Uterus (tissue), 2 donors: ENCODE results near the gene ZC3H18.

ENCODE experiments used
- CTCF ChIP-seq, 4 experiments: fragments of 200-600 bp in 2 of 4; fragments of 450-650 bp in 2 of 4; sonication (generic) in 2 of 4; IDR thresholded peaks; one replicate each; pipeline ENCODE4 v1.5.1; 2016 to 2019; ENCODE audit warnings: antibody characterized with exemption in 4 of 4, mild to moderate bottlenecking in 2 of 4, moderate library complexity in 1 of 4
- POLR2A ChIP-seq, 2 donors: fragments of 450-650 bp; IDR thresholded peaks; one replicate each; pipeline ENCODE4 v1.6.1; 2016; ENCODE audit warnings: antibody characterized with exemption in 2 of 2, mild to moderate bottlenecking in 1 of 2, moderate library complexity in 1 of 2

- no peak for TF ChIP-seq POLR2A (IDR thresholded peaks at IDR 0.05)
- TF ChIP-seq CTCF (IDR thresholded peaks at IDR 0.05) = no peak
Measured at GRCh38 chr16:88531931-88532433, 38.2 kb upstream of the ZC3H18 start.
